ENCODE results near the gene TLCD5.

TLCD5 gene

DNA sequence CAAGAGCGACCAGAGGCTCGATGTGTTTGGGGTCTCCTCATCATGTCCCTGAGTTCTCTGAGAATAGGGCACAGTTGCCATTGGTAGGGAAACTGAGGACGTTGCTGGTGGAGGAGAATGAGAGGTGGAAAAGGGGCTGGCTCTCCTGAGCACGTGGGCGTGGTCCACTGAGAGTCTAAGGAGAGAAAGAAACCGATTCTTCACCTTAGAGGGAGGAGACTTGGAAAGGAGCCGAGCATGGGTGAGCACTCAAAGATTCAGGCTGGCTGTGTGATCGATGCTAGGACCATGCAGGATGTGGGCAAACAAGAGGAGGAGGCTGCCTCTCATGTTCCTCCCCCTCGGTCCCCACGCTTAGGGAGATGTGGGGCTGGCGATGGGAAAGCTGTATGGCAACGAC, 19.8 kb upstream of the TLCD5 start:
- H3K9ac ChIP-seq (ENCODE audit: low read length) = no peak overlapping the region
- H3K27me3 ChIP-seq (ENCODE audit: insufficient read depth, low read length) = no peaks in the 10 kb centered on the region; the same call in 1 of the 2 replicates
- H3K36me3 ChIP-seq (ENCODE audit: insufficient read depth, low read length) = no peaks in the 10 kb centered on the region
- no peak for TF ChIP-seq EZH2 (IDR thresholded peaks at IDR 0.05; ENCODE audit: borderline replicate concordance, low read length)
- TF ChIP-seq, protein P1, sequence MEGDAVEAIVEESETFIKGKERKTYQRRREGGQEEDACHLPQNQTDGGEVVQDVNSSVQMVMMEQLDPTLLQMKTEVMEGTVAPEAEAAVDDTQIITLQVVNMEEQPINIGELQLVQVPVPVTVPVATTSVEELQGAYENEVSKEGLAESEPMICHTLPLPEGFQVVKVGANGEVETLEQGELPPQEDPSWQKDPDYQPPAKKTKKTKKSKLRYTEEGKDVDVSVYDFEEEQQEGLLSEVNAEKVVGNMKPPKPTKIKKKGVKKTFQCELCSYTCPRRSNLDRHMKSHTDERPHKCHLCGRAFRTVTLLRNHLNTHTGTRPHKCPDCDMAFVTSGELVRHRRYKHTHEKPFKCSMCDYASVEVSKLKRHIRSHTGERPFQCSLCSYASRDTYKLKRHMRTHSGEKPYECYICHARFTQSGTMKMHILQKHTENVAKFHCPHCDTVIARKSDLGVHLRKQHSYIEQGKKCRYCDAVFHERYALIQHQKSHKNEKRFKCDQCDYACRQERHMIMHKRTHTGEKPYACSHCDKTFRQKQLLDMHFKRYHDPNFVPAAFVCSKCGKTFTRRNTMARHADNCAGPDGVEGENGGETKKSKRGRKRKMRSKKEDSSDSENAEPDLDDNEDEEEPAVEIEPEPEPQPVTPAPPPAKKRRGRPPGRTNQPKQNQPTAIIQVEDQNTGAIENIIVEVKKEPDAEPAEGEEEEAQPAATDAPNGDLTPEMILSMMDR (IDR thresholded peaks at IDR 0.05; ENCODE audit: low read length) = no peak
- H3K4me1 ChIP-seq (ENCODE audit: insufficient read depth, low read length, severe bottlenecking) = no peaks in the 10 kb centered on the region
- no peaks in the 10 kb centered on the region for H3F3A ChIP-seq (ENCODE audit: insufficient read depth, low read length)
- H3K27ac ChIP-seq (ENCODE audit: low read depth, low read length, poor library complexity, severe bottlenecking) = no peak overlapping the region
- no peaks in the 10 kb centered on the region for H3K9me3 ChIP-seq (ENCODE audit: low read length)
- H3K4me2 ChIP-seq (ENCODE audit: low read length) = no peak overlapping the region
- H3K9me2 ChIP-seq (ENCODE audit: low read depth, low read length) = no peaks in the 10 kb centered on the region
- H3K4me3 ChIP-seq (ENCODE audit: low read depth, low read length, poor library complexity, severe bottlenecking) = no peak overlapping the region
- no peaks in the 10 kb centered on the region for H4K20me1 ChIP-seq (ENCODE audit: insufficient read depth, low read length)
- H2AFZ ChIP-seq (ENCODE audit: low read length) = no peak overlapping the region
- H3K79me2 ChIP-seq (ENCODE audit: insufficient read depth, low read length) = no peaks in the 10 kb centered on the region

DNA sequence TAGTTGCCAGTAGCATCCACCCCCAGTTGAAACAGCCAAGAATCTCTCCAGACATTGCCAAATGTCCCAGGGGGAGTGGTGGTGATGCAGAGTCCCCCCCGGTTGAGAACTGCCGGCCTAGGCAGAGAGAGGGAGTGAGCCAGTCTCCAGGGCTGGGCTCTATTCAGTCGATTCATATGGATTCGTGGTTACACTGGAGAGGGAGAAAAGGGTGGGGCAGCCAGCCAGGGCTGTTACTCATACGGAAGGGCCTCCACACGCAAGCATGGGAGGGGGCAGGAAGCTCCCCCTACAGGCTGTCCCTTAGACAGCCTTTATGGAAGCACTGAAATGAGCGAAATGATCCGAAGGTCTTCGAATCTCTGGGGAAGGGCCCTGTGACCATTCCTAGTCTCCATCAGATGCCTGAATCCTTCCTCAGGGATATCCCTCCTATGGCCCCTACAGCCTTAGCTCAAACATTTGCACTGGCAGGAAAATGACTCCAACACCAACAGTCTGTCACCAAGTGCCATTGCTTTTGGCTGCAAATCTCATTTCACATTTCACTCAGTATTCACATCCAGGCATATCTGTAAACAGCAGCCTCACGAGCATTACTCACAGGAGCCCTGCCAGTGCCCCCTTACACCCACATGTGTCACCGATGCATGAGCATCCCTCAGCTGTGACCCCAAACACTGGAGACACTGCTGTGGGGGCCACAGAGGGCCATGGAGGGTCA, 18.4 kb upstream of the TLCD5 start:
- no peaks in the 10 kb centered on the region for H3K4me1 ChIP-seq (ENCODE audit: insufficient read depth, low read length, severe bottlenecking)
- H3K79me2 ChIP-seq (ENCODE audit: insufficient read depth, low read length) = no peaks in the 10 kb centered on the region
- TF ChIP-seq, protein P1 (IDR thresholded peaks at IDR 0.05; ENCODE audit: low read length) = no peak
- TF ChIP-seq EZH2 (IDR thresholded peaks at IDR 0.05; ENCODE audit: borderline replicate concordance, low read length) = no peak
- no peaks in the 10 kb centered on the region for H3K9me2 ChIP-seq (ENCODE audit: low read depth, low read length)
- no peak overlapping the region for H3K4me3 ChIP-seq (ENCODE audit: low read depth, low read length, poor library complexity, severe bottlenecking)
- H3K4me2 ChIP-seq (ENCODE audit: low read length) = no peak overlapping the region
- no peak overlapping the region for H2AFZ ChIP-seq (ENCODE audit: low read length)
- H3F3A ChIP-seq (ENCODE audit: insufficient read depth, low read length) = no peaks in the 10 kb centered on the region
- no peaks in the 10 kb centered on the region for H4K20me1 ChIP-seq (ENCODE audit: insufficient read depth, low read length)
- H3K36me3 ChIP-seq (ENCODE audit: insufficient read depth, low read length) = no peaks in the 10 kb centered on the region
- no peaks in the 10 kb centered on the region for H3K9me3 ChIP-seq (ENCODE audit: low read length)
- H3K27me3 ChIP-seq (ENCODE audit: insufficient read depth, low read length) = no peaks in the 10 kb centered on the region; the same call in 1 of the 2 replicates
- no peak overlapping the region for H3K27ac ChIP-seq (ENCODE audit: low read depth, low read length, poor library complexity, severe bottlenecking)
- no peak overlapping the region for H3K9ac ChIP-seq (ENCODE audit: low read length)

DNA sequence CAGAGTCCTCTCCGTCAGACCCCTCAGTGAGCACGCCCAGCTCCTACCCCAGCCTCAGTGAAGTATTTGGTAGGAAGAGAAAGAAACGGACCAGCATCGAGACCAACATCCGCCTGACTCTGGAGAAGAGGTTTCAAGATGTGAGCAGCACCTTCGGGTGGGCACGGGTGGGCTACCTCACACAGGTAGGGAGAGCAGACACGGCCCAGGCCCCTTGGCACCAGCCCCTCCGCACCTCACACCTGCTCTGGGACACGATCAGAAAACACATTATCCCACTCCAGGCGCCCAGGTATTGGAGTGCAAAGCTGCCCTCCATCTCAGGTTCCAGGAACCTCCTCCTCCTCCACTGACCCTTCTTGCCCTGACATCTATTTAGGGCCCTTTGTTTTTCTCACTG, 17.6 kb upstream of the TLCD5 start:
- Histone ChIP-seq H3K79me2 (ENCODE audit: insufficient read depth, low read length) (no peaks in the 10 kb centered on the region), H3K4me2 (ENCODE audit: low read length) (no peak overlapping the region), H3F3A (ENCODE audit: insufficient read depth, low read length) (no peaks in the 10 kb centered on the region), H2AFZ (ENCODE audit: low read length) (no peak overlapping the region), H3K9me2 (ENCODE audit: low read depth, low read length) (no peaks in the 10 kb centered on the region), H3K4me1 (ENCODE audit: insufficient read depth, low read length, severe bottlenecking) (no peaks in the 10 kb centered on the region), H3K4me3 (ENCODE audit: low read depth, low read length, poor library complexity, severe bottlenecking) (no peak overlapping the region), H3K9ac (ENCODE audit: low read length) (no peak overlapping the region), H3K9me3 (ENCODE audit: low read length) (no peaks in the 10 kb centered on the region), H3K36me3 (ENCODE audit: insufficient read depth, low read length) (no peaks in the 10 kb centered on the region), H4K20me1 (ENCODE audit: insufficient read depth, low read length) (no peaks in the 10 kb centered on the region), H3K27ac (ENCODE audit: low read depth, low read length, poor library complexity, severe bottlenecking) (no peak overlapping the region), H3K27me3 (ENCODE audit: insufficient read depth, low read length) (no peaks in the 10 kb centered on the region; the same call in 1 of the 2 replicates)
- TF ChIP-seq, protein P1 (IDR thresholded peaks at IDR 0.05; ENCODE audit: low read length) = no peak
- no peak for TF ChIP-seq EZH2 (IDR thresholded peaks at IDR 0.05; ENCODE audit: borderline replicate concordance, low read length)

Data from OCI-LY1 (cell line).